ENCODE measurements around the gene DOCK2.
A peak's percentile ranks its signal among the peaks of the same experiment; 100 is the strongest.
"Not testable (repeated sequence)": the region's sequence is repeated elsewhere in the genome, so short reads cannot be mapped to it uniquely, and the experiment has no call there.

Gene DOCK2

GRCh38 chr5:169913479-169913878 is 276.4 kb downstream of the DOCK2 start:
- DNase-seq, result no peak

- no peak for DNase-seq
Observed at GRCh38 chr5:169914766-169915165, 277.7 kb downstream of the DOCK2 start.

- no peak for DNase-seq
Observed at GRCh38 chr5:169917500-169917899, 280.4 kb downstream of the DOCK2 start.

- DNase-seq, result no peak
Observed at GRCh38 chr5:169918228-169918627, 281.2 kb downstream of the DOCK2 start.

- DNase-seq, result no peak
Observed at GRCh38 chr5:169920474-169920873, 283.4 kb downstream of the DOCK2 start.

GRCh38 chr5:169921384-169921783 is 284.3 kb downstream of the DOCK2 start:
- no peak for DNase-seq

GRCh38 chr5:169921949-169922348 is 284.9 kb downstream of the DOCK2 start:
- DNase-seq, result no peak

GRCh38 chr5:169922474-169922873 is 285.4 kb downstream of the DOCK2 start:
- DNase-seq, result no peak

- no peak for DNase-seq
Observed at GRCh38 chr5:169923988-169924387, 286.9 kb downstream of the DOCK2 start.

GRCh38 chr5:169933127-169933526 is 296.1 kb downstream of the DOCK2 start:
- DNase-seq, result peak; percentile 14

- DNase-seq, result no peak
Observed at GRCh38 chr5:169933616-169934015, 296.5 kb downstream of the DOCK2 start.

DNA sequence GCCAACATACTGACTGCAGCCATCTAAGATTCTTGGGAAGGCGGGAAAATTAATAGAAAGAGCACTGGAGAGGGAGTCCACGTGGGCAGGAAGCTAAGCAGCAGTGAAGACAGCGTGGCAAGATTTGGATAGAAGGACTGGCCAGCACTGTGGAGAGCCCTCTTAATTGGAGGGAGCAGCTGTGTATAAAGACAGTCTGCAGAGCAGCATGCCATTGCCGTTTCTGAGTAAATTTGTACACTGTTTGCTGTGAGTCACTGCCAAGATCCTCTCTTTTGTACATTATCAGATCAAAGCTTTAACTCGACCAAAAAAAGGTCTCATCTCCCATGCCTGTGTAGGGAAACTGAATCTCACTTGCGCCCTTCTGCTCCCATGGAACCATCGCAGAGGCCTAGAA is 297.9 kb downstream of the DOCK2 start:
- DNase-seq, result no peak

GRCh38 chr5:169935762-169936161 is 298.7 kb downstream of the DOCK2 start:
- no peak for DNase-seq

GRCh38 chr5:169938439-169938838 is 301.4 kb downstream of the DOCK2 start:
- DNase-seq, result no peak

DNA sequence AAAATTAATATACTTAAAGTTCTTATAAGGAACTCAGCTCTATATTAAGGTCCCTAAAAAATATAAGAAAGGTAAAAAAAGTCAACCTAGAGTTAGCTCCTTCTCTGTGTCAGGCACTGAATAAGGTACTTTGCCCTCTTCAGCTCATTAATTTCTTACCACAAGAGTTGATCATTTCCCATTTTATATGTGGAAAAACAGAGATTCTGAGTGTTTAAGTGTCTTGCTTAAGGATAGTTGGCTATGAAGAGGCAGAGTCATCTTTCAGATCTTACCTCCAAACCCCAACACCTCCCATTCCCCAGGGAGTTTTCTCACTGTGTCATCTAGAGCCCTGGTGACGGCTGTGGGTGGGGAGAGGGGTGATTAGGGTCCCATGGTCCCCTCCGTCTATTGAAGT is 302.7 kb downstream of the DOCK2 start:
- DNase-seq, result no peak

- no peak for DNase-seq
Observed at GRCh38 chr5:169941542-169941941, 304.5 kb downstream of the DOCK2 start.

- no peak for DNase-seq
Observed at GRCh38 chr5:169942181-169942580, 305.1 kb downstream of the DOCK2 start.

DNA sequence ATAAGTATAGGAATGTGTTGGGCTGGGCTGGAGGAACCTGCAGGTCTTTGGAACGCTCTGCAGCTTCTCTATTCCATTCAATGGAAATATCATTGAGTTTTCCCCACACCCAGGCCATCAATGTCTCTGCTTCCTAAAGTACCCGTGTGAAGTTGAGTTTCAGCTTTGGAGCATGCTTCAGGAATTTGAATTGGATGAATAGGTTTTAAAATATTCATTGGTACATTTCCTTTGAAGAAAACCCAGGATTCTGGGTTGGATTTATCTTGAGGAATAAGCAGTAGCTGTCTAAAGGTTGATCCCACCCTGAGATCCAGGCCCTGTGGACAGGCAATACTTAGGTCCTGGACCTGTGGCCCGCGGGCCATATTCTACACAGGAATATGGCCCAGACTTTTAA is 306.0 kb downstream of the DOCK2 start:
- DNase-seq, result no peak

DNA sequence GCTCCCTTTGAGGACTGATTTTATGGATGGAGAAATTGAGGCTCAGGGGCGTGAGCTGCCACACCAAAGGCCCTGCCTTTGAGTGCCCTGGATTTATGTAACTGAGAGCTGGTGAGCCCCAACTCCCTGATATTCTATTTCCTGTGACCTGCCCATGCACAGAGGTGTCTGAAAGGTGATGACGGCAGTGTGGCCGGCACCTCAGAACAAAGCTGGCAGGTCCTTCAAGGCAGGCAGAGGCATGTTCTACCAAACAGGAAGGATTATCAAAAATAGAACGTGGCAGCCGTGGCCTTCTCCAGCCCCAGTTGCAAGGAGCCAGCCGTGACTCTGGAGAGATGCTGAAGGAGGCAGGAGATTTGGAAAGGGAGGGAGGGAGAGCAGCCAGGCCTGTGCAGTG is 307.0 kb downstream of the DOCK2 start:
- no peak for DNase-seq

GRCh38 chr5:169944922-169945680 is 308.0 kb downstream of the DOCK2 start:
- DNase-seq, result no peak

DNA sequence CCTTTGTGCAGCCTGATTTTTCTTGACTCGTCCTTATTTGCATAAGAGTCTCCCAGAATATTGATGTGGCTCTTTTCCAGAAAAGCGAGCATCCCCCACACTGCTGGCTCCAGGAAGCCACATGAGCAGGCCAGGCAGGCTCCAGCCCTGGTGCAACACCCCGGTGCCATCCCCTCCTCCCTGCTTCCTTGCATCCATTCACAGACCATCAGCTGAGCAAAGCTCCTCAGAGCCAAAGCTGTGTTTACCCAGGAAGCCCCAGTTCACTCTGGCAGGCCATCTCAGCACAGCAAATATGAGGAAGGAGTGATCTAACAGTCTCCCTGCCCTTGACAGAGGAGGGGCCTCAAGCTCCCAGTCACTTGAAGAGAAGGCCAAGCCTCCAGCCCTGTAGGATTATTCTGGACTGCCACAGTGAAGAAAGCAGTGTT is 308.8 kb downstream of the DOCK2 start:
- peak; percentile 49 for DNase-seq

DNA sequence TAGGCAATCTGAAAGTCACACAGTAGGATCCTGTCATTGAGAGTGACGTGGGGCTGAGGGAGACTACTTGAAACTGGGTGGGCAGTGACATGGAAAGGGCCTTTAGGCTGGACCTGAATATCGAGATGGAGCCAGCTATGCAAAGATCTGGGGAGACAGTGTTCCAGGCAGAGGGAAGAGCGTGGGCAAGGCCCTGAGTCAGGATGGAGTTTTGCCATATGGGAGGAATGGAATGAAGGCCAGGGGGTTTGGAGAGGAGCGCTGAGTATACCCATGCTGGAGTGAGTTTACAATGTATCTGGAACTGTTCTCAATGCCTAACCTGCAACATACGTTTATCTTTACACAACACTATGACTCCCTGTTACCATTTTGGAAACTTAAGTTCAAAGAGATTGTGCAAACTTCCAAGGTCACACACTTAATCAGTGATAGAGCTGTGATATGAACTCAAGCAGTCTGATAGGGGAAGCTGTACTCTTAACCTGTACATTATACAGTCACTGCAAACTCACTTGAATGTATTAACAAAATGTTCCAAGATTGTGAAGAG is 309.7 kb downstream of the DOCK2 start:
- no peak for DNase-seq

DNA sequence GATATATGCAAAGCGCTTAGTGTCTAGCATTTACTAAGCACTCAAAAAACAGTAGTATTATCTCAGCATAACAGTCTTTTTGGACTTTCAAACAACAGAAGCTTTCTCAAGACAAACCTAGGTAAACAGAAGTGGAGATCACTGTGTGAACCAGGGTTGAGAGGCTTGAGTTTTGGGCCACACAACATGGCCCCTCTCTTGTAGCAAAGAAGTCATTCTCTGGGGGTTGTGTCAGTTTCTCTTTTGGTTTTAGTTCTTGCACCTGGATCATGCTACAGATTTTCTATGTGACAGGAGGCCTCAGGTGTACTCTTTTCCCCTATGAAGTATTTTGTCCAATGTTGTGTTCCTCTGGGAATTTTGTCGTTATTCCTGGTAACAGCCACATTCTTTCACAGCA is 313.3 kb downstream of the DOCK2 start:
- no peak for DNase-seq

GRCh38 chr5:169953196-169953595 is 316.1 kb downstream of the DOCK2 start:
- not testable (repeated sequence) for DNase-seq

- DNase-seq, result peak; percentile 18
Observed at GRCh38 chr5:169954786-169955185, 317.7 kb downstream of the DOCK2 start.
